GM21367 (cell line): ENCODE data around the gene TIE1.

Experiments
- ATAC-seq: cut with Tn5 transposase; IDR thresholded peaks from one replicate; pipeline ENCODE4 v1.9.1; 2021; ENCODE audit not compliant: unreplicated experiment

TIE1 gene

GRCh38 chr1:43334453-43335205, 33.8 kb downstream of the TIE1 start:
- no peak for ATAC-seq

DNA sequence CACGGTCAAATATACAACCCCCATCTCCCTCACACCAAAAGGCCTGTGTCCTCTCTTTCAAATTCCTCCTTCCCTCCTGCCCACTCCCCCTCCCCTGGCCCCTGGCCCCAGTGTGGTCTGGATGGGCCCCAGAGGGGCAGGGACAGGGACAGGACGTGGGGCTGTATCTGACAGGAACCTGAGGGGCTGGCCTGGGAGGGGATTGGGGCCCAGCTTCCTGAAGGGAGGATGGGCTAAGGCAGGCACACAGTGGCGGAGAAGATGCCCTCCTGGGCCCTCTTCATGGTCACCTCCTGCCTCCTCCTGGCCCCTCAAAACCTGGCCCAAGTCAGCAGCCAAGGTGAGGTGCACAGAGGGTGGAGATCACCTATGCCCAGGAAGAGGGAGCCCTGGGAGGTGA, 36.8 kb downstream of the TIE1 start, which contains the start of gene MPL:
MPL (plus strand) TSS at position 231 of the 400 bp plus-strand sequence; CDS start at position 262, 31 bp downstream.
- ATAC-seq: no peak

- no peak for ATAC-seq
These were observed 37.2 kb downstream of the TIE1 start for GRCh38 chr1:43338001-43338400.

- ATAC-seq: no peak
These were observed 38.9 kb downstream of the TIE1 start for GRCh38 chr1:43339584-43340232.

DNA sequence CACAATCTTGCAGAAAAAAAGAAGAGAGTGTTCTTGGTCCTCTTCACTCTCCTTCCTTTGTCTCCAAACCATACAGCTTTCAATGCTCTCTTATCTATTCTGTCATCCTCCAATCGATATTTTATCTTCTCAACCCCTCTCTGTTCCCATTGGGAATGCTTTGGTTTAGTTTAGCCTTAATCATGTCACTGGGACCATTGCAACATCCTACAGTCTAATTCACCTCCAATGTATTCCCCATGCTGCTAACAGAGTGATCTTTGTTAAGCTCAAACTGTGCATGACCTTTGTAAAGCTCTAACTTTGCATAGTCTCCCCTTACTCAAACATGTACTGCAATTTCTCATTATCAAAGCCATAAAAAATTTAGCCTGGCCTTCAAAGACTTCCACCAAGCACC, 39.8 kb downstream of the TIE1 start:
- no peak for ATAC-seq

GRCh38 chr1:43344267-43344850, 43.6 kb downstream of the TIE1 start:
- ATAC-seq: no peak

DNA sequence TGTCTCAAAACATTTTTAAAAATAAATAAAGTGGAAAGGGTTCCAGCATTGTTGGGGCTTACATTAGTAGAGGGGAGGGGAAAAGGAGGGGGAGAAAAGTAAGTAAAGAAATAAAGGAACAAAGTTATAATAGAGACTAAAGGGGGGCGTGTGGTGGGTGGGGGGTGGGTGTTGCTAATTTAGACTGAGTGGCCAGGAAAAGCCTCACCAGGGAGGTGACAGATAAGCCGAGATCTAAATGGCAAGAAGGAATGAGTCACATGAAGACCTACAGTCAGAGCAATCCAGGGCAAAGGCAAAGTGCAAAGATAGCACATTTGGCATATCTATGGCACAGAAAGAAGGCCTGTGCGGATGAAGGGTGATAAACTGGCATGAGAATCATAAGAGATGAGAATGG, 44.3 kb downstream of the TIE1 start:
- ATAC-seq: no peak

DNA sequence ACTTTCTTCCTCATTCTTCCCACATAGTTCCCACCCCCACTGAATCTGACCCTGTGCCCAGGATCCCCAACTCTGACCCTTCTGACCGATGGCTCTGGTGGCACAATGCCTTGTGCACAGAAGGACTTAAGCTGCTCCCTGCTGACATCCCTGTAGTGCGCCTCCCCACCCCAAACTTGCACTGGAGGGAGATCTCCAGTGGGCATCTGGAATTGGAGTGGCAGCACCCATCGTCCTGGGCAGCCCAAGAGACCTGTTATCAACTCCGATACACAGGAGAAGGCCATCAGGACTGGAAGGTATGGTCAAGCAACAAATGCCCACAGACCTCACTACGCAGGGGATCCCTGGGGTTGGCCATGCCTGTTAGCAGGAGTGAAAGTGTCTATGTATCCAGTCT, 45.9 kb downstream of the TIE1 start:
- ATAC-seq: no peak

GRCh38 chr1:43348343-43348808, 47.6 kb downstream of the TIE1 start:
- ATAC-seq: no peak

DNA sequence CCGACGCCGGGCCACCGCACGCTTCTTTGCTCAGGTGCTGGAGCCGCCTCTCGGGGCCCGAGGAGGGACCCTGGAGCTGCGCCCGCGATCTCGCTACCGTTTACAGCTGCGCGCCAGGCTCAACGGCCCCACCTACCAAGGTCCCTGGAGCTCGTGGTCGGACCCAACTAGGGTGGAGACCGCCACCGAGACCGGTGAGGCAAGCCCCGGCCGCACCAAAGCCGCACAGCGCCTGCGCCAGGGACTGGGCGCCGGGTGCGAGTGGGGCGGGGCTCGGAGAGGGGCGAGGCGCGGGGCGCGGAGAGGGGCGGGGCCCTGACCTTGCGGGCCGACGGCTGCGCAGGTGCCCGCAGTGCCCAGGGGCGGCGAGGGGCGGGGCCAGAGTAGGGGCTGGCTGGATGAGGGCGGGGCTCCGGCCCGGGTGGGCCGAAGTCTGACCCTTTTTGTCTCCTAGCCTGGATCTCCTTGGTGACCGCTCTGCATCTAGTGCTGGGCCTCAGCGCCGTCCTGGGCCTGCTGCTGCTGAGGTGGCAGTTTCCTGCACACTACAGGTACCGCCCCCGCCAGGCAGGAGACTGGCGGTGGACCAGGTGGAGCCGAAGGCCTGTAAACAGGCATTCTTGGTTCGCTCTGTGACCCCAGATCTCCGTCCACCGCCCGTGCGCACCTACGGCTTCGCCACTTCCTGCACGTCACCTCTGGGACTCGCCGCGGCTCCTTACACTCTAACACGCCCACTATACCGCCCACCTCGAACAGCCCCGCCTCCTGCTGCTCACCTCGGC, 48.2 kb downstream of the TIE1 start:
- ATAC-seq: no peak

- ATAC-seq: no peak
These were observed 49.0 kb downstream of the TIE1 start for GRCh38 chr1:43349594-43350306.

DNA sequence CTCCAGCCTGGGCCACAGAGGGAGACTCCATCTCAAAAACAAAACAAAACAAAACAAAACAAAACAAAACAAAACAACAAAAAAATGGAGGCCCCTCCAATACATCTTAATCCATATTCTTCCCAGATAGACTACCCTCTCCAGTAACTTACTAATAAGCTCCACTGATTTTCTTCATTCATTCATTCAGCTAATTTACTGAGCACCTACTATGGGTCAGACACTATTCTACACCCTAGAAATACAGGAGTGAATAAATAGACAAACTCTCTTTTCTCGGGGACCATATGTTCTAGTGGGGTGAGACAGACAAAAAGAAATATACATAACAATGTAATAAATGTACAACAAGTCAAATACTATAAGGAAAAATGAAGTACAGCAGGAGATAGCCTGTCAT, 50.2 kb downstream of the TIE1 start:
- ATAC-seq: no peak

DNA sequence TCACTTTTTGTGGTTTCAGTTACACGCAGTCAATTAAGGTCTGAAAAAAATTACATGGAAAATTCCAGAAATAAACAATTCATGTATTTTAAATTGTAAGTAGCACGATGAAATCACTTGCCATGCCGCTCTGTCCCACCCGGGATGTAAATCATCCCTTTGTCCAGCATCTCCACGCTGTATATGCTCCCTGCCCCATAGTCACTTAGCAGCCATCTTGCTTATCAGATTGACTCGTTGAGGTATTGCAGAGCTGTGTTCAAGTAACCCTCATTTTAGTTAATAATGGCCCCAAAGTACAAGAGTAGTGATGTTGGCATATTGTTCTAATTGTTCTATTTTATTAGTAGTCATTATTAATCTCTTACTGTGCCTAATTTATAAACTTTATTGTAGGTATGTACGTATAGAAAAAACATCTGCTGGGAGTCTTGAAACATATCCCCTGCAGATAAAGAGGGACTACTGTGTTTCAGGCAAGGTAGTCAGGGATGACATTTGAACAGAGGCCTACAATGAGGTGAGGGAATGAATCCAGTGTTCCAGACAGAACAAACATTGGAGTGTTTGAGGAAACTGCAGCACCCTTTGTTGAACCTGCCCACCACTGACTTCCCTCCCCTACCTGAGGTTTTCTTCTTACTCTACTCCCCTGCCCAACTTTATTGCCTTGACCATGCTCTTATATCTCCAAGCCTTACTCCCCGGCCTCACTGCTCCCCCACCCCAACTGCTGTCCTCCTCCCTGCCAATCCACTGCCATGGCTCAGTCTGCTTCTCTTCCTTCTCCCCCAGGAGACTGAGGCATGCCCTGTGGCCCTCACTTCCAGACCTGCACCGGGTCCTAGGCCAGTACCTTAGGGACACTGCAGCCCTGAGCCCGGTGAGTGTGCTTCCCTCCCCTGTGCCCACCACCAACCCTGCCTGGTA, 50.9 kb downstream of the TIE1 start:
- ATAC-seq: no peak

- ATAC-seq: no peak
These were observed 51.5 kb downstream of the TIE1 start for GRCh38 chr1:43352351-43352705.

DNA sequence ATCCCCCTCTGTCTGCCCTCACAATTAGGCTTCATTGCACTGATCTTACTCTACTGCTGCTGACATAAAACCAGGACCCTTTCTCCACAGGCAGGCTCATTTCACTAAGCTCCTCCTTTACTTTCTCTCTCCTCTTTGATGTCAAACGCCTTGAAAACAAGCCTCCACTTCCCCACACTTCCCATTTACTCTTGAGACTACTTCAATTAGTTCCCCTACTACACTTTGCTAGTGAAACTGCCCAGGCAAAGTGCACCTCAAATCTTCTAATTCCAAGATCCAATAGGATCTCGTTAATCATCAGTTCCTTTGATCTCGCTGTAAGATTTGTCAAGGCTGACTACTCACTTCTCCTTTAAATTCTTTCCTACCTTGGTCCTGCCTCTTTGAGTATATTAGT, 52.1 kb downstream of the TIE1 start:
- no peak for ATAC-seq

DNA sequence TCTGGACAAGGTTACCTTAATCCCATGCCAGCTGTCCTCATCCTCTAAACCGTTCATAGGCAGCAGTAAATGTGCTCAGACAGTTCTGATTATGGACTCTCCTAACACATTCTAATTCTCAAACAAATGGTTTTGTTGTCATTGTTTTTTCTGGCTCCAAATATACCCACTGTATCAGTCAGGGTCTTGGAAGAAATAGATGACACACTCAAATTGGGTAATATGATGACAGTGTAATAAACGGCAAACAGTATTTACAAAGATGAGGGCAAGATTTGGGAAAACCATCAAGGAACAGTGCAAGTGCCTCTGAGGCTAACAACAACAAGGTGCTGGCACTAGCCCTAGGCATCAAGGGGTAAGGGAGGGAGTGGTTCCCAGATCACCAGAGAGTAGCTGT, 53.7 kb downstream of the TIE1 start:
- ATAC-seq: no peak

GRCh38 chr1:43354936-43355335, 54.2 kb downstream of the TIE1 start:
- ATAC-seq: no peak

DNA sequence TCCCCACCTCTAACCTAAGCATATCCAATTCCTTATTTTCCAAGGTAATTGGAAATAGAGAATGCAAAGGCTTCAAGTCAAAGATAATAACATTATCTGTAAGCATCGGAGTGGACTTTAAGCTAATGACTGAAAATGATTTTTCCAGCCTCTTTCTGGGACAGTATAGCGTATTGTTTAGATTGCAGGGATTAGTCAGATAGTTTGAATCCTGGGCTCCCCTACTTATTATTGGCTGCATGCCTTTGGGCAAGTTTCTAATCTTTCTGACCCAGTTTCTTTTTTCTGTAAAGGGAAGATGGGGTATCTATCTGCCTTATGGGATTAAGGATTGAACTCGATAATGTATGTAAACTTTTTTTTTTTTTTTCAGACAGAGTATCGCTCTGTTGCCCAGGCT, 56.5 kb downstream of the TIE1 start:
- no peak for ATAC-seq

GRCh38 chr1:43358121-43358745, 57.5 kb downstream of the TIE1 start:
- ATAC-seq: peak; percentile 16
